Measurements from ENCODE around the gene CALML4. TPM values are rescaled to one million over a fixed set of nuclear protein-coding genes. Genes with fewer than 3 reads are reported as not detected.

CALML4 gene
- total RNA-seq (2021), result 10.9 and 12.6 TPM in 2 replicates
- percentile 67 among the genes with signal in this experiment for Bru-seq, nascent RNA
- BruChase-seq, experiment 1, labeled RNA remaining after a 2-hour chase, result percentile 78 among the genes with signal in this experiment
- percentile 87 among the genes with signal in this experiment for BruChase-seq, experiment 2, labeled RNA remaining after a 6-hour chase
- long read RNA-seq, partial matches to known transcripts, result 1 of 6 reads
- long read RNA-seq, other reads (novel, unspliced or antisense), result 3 of 6 reads

GRCh38 chr15:68204776-68205557 lies at the start of gene CALML4:
TSS of gene CALML4 (minus strand) at chr15:68205332. CDS start at chr15:68205247, 85 bp downstream.
- DNase-seq, result no peak
- no peaks in the 10 kb centered on the region for H3K9me3 ChIP-seq (ENCODE audit: insufficient read depth, low read depth)
- no TSS peak for BruUV-seq (replicated peaks)
- H3K27me3 ChIP-seq (ENCODE audit: insufficient read depth, low read depth), result no peaks in the 10 kb centered on the region
- no peaks in the 10 kb centered on the region for H3F3A ChIP-seq (ENCODE audit: insufficient read depth, low read depth)
- no peaks in the 10 kb centered on the region for H4K20me1 ChIP-seq (ENCODE audit: insufficient read depth)
- no peak within 1 kb of the TSS for H3K4me2 ChIP-seq
- no peak within 1 kb of the TSS for H2AFZ ChIP-seq
- no peaks in the 10 kb centered on the region for H3K36me3 ChIP-seq (ENCODE audit: low read depth)
- ChIA-PET POLR2A (ENCODE audit: unreplicated experiment) (no interaction called here), CTCF (no interaction called here)
- H3K4me1 ChIP-seq (replicated peaks; ENCODE audit: insufficient read depth), result no peaks in the 10 kb centered on the region
- H3K27ac ChIP-seq, result no peak within 1 kb of the TSS
- H3K9me2 ChIP-seq (ENCODE audit: insufficient read depth), result no peaks in the 10 kb centered on the region
- TF ChIP-seq EZH2 (IDR thresholded peaks at IDR 0.05; ENCODE audit: low read depth) (no peak), CTCF (conservative IDR thresholded peaks at IDR 0.05) (no peak)
- intact Hi-C loops (cut with micrococcal nuclease; ENCODE audit: unreplicated experiment), result no loop called here
- no peak within 1 kb of the TSS for H3K4me3 ChIP-seq
- H3K79me2 ChIP-seq (ENCODE audit: low read depth), result no peaks in the 10 kb centered on the region

- no peak overlapping the region for H3K4me2 ChIP-seq
- H3K79me2 ChIP-seq (ENCODE audit: low read depth), result no peaks in the 10 kb centered on the region
- TF ChIP-seq CTCF (conservative IDR thresholded peaks at IDR 0.05), result peak; percentile 81
- TF ChIP-seq EZH2 (IDR thresholded peaks at IDR 0.05; ENCODE audit: low read depth), result no peak
- no TSS peak for BruUV-seq (replicated peaks)
- no peaks in the 10 kb centered on the region for H3K9me2 ChIP-seq (ENCODE audit: insufficient read depth)
- peak; percentile 46 to 76 for DNase-seq
- H3K9me3 ChIP-seq (ENCODE audit: insufficient read depth, low read depth), result no peaks in the 10 kb centered on the region
- no peaks in the 10 kb centered on the region for H3F3A ChIP-seq (ENCODE audit: insufficient read depth, low read depth)
- ChIA-PET CTCF (interaction anchor here (0.6 to 5.2 kb wide), 14 partner anchors 18 to 623 kb away, joined by 3 to 59 read pairs (median 4); partner anchors contain the start of gene FEM1B), POLR2A (ENCODE audit: unreplicated experiment) (interaction anchor here (0.6 to 1.2 kb wide), 3 partner anchors 21 to 412 kb away, joined by 6 to 22 read pairs (median 8); no protein-coding TSS in a partner anchor)
- no peak overlapping the region for H2AFZ ChIP-seq
- H3K4me1 ChIP-seq (replicated peaks; ENCODE audit: insufficient read depth), result no peaks in the 10 kb centered on the region
- intact Hi-C loops (cut with micrococcal nuclease; ENCODE audit: unreplicated experiment), result loop anchor here (1.0 to 5.0 kb wide), 6 partner anchors 26 to 674 kb away; no protein-coding TSS in a partner anchor
- H3K36me3 ChIP-seq (ENCODE audit: low read depth), result no peaks in the 10 kb centered on the region
- H4K20me1 ChIP-seq (ENCODE audit: insufficient read depth), result no peaks in the 10 kb centered on the region
- H3K4me3 ChIP-seq, result no peak overlapping the region
- no peak overlapping the region for H3K27ac ChIP-seq
- no peaks in the 10 kb centered on the region for H3K27me3 ChIP-seq (ENCODE audit: insufficient read depth, low read depth)
These were observed 47.9 kb upstream of the CALML4 start for GRCh38 chr15:68252925-68253534.

- H3K27ac ChIP-seq, result no peak overlapping the region
- H4K20me1 ChIP-seq (ENCODE audit: insufficient read depth), result no peaks in the 10 kb centered on the region
- no TSS peak for BruUV-seq (replicated peaks)
- H3K4me3 ChIP-seq, result no peak overlapping the region
- no peaks in the 10 kb centered on the region for H3K4me1 ChIP-seq (replicated peaks; ENCODE audit: insufficient read depth)
- TF ChIP-seq CTCF (conservative IDR thresholded peaks at IDR 0.05), result no peak
- TF ChIP-seq EZH2 (IDR thresholded peaks at IDR 0.05; ENCODE audit: low read depth), result no peak
- no peak overlapping the region for H2AFZ ChIP-seq
- ChIA-PET CTCF (no interaction called here), POLR2A (ENCODE audit: unreplicated experiment) (no interaction called here)
- H3K9me3 ChIP-seq (ENCODE audit: insufficient read depth, low read depth), result no peaks in the 10 kb centered on the region
- H3K79me2 ChIP-seq (ENCODE audit: low read depth), result no peaks in the 10 kb centered on the region
- H3K9me2 ChIP-seq (ENCODE audit: insufficient read depth), result no peaks in the 10 kb centered on the region
- no peak overlapping the region for H3K4me2 ChIP-seq
- intact Hi-C loops (cut with micrococcal nuclease; ENCODE audit: unreplicated experiment), result no loop called here
- H3K27me3 ChIP-seq (ENCODE audit: insufficient read depth, low read depth), result no peaks in the 10 kb centered on the region
- H3K36me3 ChIP-seq (ENCODE audit: low read depth), result no peaks in the 10 kb centered on the region
- no peak for DNase-seq
- H3F3A ChIP-seq (ENCODE audit: insufficient read depth, low read depth), result no peaks in the 10 kb centered on the region
These were observed 44.1 kb upstream of the CALML4 start for GRCh38 chr15:68249058-68249713.
